AG04449 (cell line): ENCODE data around the gene OLFML2A.
"Not testable (repeated sequence)": the region's sequence is repeated elsewhere in the genome, so short reads cannot be mapped to it uniquely, and the experiment has no call there.

ENCODE experiments used
- CTCF ChIA-PET: fragments of 350-600 bp; formaldehyde crosslinking; extraction: SDS; loops from one replicate; lab custom pipeline; 2021; ENCODE audit warnings: antibody characterized with exemption; lab: Yijun Ruan, JAX
- POLR2A ChIA-PET: fragments of 400-600, 350-600 bp; formaldehyde crosslinking; extraction: SDS; loops from one replicate; lab custom pipeline; 2020; ENCODE audit warnings: antibody characterized with exemption, inconsistent platforms; lab: Yijun Ruan, JAX
- DNase-seq: peaks from one replicate; pipeline ENCODE4 v3.0.0-alpha.2; 2010; ENCODE audit warnings: low read depth, low spot score
- H3K4me3 ChIP-seq: 2 replicates; pipeline ENCODE4 v1.5.1; 2011; ENCODE audit warnings: low read depth, mild to moderate bottlenecking, control low read depth, low read length
- TF ChIP-seq, protein P1 (sequence below): IDR thresholded peaks from one replicate; pipeline ENCODE4 v1.5.1; 2011; ENCODE audit warnings: mild to moderate bottlenecking, moderate library complexity, low read length, control low read depth, inconsistent platforms; ENCODE audit not compliant: insufficient read depth; ENCODE audit errors: missing control alignments

OLFML2A gene

GRCh38 chr9:124776954-124777648 lies at the start of gene OLFML2A:
OLFML2A (plus strand) TSS chr9:124777133; CDS start chr9:124777271, 138 bp downstream.
- CTCF ChIA-PET, result interaction anchor here (0.7 to 16.2 kb wide), 16 partner anchors 10 to 594 kb away, joined by 3 to 2098 read pairs (median 4); partner anchors contain the start of genes ARPC5L, RPL35 and WDR38
- peak within 1 kb of the TSS; percentile 58 for H3K4me3 ChIP-seq
- POLR2A ChIA-PET, result interaction anchor here (1.0 to 1.4 kb wide), 2 partner anchors 21 to 79 kb away, joined by 3 read pairs; no protein-coding TSS in a partner anchor
- DNase-seq, result no peak
- TF ChIP-seq, protein P1, sequence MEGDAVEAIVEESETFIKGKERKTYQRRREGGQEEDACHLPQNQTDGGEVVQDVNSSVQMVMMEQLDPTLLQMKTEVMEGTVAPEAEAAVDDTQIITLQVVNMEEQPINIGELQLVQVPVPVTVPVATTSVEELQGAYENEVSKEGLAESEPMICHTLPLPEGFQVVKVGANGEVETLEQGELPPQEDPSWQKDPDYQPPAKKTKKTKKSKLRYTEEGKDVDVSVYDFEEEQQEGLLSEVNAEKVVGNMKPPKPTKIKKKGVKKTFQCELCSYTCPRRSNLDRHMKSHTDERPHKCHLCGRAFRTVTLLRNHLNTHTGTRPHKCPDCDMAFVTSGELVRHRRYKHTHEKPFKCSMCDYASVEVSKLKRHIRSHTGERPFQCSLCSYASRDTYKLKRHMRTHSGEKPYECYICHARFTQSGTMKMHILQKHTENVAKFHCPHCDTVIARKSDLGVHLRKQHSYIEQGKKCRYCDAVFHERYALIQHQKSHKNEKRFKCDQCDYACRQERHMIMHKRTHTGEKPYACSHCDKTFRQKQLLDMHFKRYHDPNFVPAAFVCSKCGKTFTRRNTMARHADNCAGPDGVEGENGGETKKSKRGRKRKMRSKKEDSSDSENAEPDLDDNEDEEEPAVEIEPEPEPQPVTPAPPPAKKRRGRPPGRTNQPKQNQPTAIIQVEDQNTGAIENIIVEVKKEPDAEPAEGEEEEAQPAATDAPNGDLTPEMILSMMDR, result peak; percentile 40

- no peak overlapping the region for H3K4me3 ChIP-seq
- CTCF ChIA-PET, result interaction anchor here (1.1 kb wide), 1 partner anchor 13 kb away, joined by 3 read pairs; no protein-coding TSS in a partner anchor
- POLR2A ChIA-PET, result no interaction called here
- DNase-seq, result no peak
- TF ChIP-seq, protein P1, result no peak
These were observed 46.2 kb upstream of the OLFML2A start for GRCh38 chr9:124730772-124731171.

DNA sequence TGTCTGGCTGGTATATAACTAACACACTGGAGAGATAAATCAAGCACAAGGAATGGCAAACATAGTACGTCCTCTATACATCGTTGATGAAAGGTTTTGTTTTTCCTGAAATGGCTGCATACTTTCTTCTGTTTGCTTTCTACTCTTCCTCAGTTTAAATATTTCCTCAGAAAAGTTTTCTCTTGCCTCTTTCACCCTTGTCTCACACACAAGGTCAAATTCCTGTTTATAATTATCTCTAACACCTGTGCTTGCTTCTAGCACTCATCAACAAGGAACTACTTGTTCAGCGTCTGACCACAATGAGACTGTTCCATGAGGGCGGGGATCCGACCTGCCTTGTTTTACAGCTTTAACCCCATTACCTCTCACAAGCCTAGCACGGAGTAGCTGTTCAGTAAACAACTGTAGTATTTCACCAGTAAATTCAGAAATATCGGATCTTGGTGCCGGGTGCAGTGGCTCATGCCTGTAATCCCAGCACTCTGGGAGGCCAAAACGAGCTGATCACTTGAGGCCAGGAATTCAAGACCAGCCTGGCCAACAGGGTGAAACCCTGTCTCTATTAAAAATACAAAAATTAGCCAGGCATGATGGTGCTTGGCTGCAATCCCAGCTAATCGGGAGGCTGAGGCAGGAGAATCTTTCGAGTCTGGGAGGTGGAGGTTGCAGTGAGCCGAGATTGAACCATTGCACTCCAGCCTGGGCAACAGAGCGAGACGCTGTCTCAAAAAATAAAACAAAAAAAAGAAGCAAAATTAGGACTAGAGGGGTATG lies 42.8 kb upstream of the OLFML2A start:
- H3K4me3 ChIP-seq, result no peak overlapping the region
- ChIA-PET POLR2A (interaction anchor here (1.4 to 1.7 kb wide), 2 partner anchors 9 to 19 kb away, joined by 4 to 5 read pairs; no protein-coding TSS in a partner anchor), CTCF (interaction anchor here (0.6 to 3.3 kb wide), 8 partner anchors 10 to 313 kb away, joined by 3 to 11 read pairs (median 3); no protein-coding TSS in a partner anchor)
- DNase-seq, result no peak
- TF ChIP-seq, protein P1, result no peak

DNA sequence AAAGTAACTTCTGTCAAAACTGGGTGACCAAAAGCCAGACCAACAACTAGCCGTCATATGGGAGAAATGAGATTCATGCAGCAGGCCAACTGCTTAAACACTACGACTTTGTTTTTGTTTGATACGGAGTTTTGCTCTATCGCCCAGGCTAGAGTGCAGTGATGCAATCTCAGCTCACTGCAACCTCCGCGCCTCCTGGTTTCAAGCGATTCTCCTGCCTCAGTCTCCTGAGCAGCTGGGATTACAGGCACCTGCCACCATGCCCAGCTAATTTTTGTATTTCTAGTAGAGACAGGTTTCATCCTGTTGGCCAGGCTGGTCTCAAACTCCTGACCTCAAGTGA lies 42.2 kb upstream of the OLFML2A start:
- ChIA-PET POLR2A (interaction anchor here (0.7 to 1.7 kb wide), 3 partner anchors 9 to 18 kb away, joined by 3 to 5 read pairs (median 4); no protein-coding TSS in a partner anchor), CTCF (interaction anchor here (0.6 to 3.3 kb wide), 6 partner anchors 9 to 121 kb away, joined by 3 to 11 read pairs (median 4); no protein-coding TSS in a partner anchor)
- H3K4me3 ChIP-seq, DNase-seq: not testable (repeated sequence)

DNA sequence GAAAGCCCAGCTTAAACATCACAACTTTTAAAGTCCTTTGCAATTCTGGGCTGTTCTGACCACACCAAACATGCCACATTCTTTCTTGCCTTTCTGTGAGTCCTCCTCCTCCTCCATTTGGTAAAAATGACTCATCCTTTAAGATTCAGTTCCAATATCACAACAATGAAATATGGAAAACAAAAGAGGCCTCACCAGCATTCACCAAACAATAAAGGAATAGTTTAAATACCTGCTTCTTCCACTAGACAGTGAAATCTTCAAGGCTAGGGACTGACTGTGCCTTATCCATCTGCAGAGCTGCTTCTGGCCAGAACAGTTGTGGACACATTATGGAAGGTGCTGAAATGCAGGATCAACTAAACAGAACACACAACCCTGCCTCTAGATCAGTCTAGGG lies 41.8 kb upstream of the OLFML2A start:
- ChIA-PET POLR2A (interaction anchor here (0.7 to 1.7 kb wide), 3 partner anchors 8 to 18 kb away, joined by 3 to 5 read pairs (median 4); no protein-coding TSS in a partner anchor), CTCF (interaction anchor here (0.6 to 3.3 kb wide), 6 partner anchors 9 to 118 kb away, joined by 3 to 11 read pairs (median 3); no protein-coding TSS in a partner anchor)
- DNase-seq, result no peak
- H3K4me3 ChIP-seq, result no peak overlapping the region
- TF ChIP-seq, protein P1, result no peak

- DNase-seq, POLR2A ChIA-PET, H3K4me3 ChIP-seq: not testable (repeated sequence)
- CTCF ChIA-PET, result interaction anchor here (1.1 to 1.4 kb wide), 3 partner anchors 15 to 319 kb away, joined by 3 to 4 read pairs (median 4); no protein-coding TSS in a partner anchor
These were observed 38.9 kb upstream of the OLFML2A start for GRCh38 chr9:124738075-124738474.
